Right lobe of liver (tissue), 6 donors: ENCODE data around the gene TACSTD2. TPM values are rescaled to one million over a fixed set of nuclear protein-coding genes. Genes with fewer than 3 reads are reported as not detected.
A peak's percentile ranks its signal among the peaks of the same experiment; 100 is the strongest.

Experiments
- ATAC-seq, 4 donors: fragments of 200-7000 bp; cut with Tn5 transposase; one replicate each; pipeline ENCODE4 v1.9.1; 2020; ENCODE audit warnings: mild to moderate bottlenecking in 4 of 4, moderate library complexity in 4 of 4
- DNase-seq, 3 donors: peaks; one replicate each; pipeline ENCODE4 v3.0.0-alpha.2; 2020
- H3K27ac ChIP-seq, 3 donors: fragments of 200-600 bp; one replicate each; pipeline ENCODE4 v1.8.0; 2022
- H3K27me3 ChIP-seq, 2 donors: fragments of 200-600 bp; one replicate each; pipeline ENCODE4 v1.8.0; 2022
- H3K36me3 ChIP-seq, 4 donors: fragments of 200-600 bp; sonication (generic) in 1 of 4; one replicate each; pipeline versions ENCODE4 v1.5.1 to v1.8.0; 2017 to 2022; ENCODE audit warnings: control low read depth in 1 of 4
- H3K4me1 ChIP-seq, 4 donors: fragments of 200-600 bp; sonication (generic) in 1 of 4; one replicate each; pipeline versions ENCODE4 v1.5.1 to v1.8.0; 2017 to 2022; ENCODE audit warnings: control low read depth in 1 of 4
- H3K4me3 ChIP-seq, 3 donors: fragments of 200-600 bp; one replicate each; pipeline ENCODE4 v1.8.0; 2022
- H3K9me3 ChIP-seq, 4 donors: fragments of 200-600 bp; sonication (generic) in 1 of 4; one replicate each; pipeline versions ENCODE4 v1.5.1 to v1.8.0; 2017 to 2022; ENCODE audit warnings: control low read depth in 1 of 4
- CTCF ChIP-seq, 4 donors: fragments of 200-600 bp in 3 of 4; fragments of 450-650 bp in 1 of 4; IDR thresholded peaks; one replicate each; pipeline versions ENCODE4 v1.5.1 to v1.8.0; 2016 to 2022; ENCODE audit warnings: antibody characterized with exemption in 4 of 4, mild to moderate bottlenecking in 2 of 4
- POLR2A ChIP-seq: fragments of 450-650 bp; IDR thresholded peaks from one replicate; pipeline ENCODE4 v1.6.1; 2017; ENCODE audit warnings: antibody characterized with exemption, mild to moderate bottlenecking
- WGBS: methylation state at CpG from one replicate; pipeline ENCODE4 v1.1.6; 2018; ENCODE audit warnings: low coverage, low lambda C conversion rate; ENCODE audit not compliant: insufficient coverage; ENCODE audit errors: missing lambda C conversion rate; 5-methylcytosine and 5-hydroxymethylcytosine counted together
- intact Hi-C, 2 donors: fragments of 100-400 bp; cut with DNase I; formaldehyde crosslinking; loops; one replicate each; pipeline versions ENCODE4 v1.11.2 to v1.14.1; 2022
- total RNA-seq, 6 experiments: library from RNA; depleted of rRNA in 2 of 6; stranded (reverse); fragments of >200 nt in 2 of 6; fragmentation: NEBNext Ultra II Directional in 3 of 6; extraction: Animal tissue kit (Norgen Biotek cat#: 25700) in 3 of 6; gene quantifications; one replicate each; pipeline versions ENCODE4 v1.1.0 to v1.2.4, GENCODE V29; 2016 to 2023
- donor health status: DM: no; HTN: yes; CAD: no.
- donor health status: DM: no; HTN: no; CAD: no.
- donor health status: DM: no; HTN: no; CAD: no.
- donor health status: DM: no; HTN: yes; CAD: no.
- donor health status: DM: no; HTN: yes; CAD: no.

The TACSTD2 gene
- total RNA-seq, 6 experiments from 2014 or later, result 1.0 to 4.7 (median 1.3) TPM

GRCh38 chr1:58620926-58621325, 43.9 kb upstream of the TACSTD2 start:
- Histone ChIP-seq H3K4me1 (no peaks in the 10 kb centered on the region), H3K27me3 (no peaks in the 10 kb centered on the region), H3K9me3 (no peaks in the 10 kb centered on the region), H3K36me3 (no peaks in the 10 kb centered on the region), H3K27ac (no peak overlapping the region), H3K4me3 (no peak overlapping the region)
- TF ChIP-seq POLR2A (no peak), CTCF (IDR thresholded peaks at IDR 0.05) (no peak)
- intact Hi-C loops, result no loop called here
- WGBS, result 80% methylated on average over 2 of the region's 5 CpGs
- no peak for ATAC-seq
- DNase-seq, result no peak

GRCh38 chr1:58620259-58620658, 43.2 kb upstream of the TACSTD2 start:
- Histone ChIP-seq H3K27me3 (no peaks in the 10 kb centered on the region), H3K4me3 (no peak overlapping the region), H3K4me1 (no peaks in the 10 kb centered on the region), H3K27ac (no peak overlapping the region), H3K9me3 (no peaks in the 10 kb centered on the region), H3K36me3 (no peaks in the 10 kb centered on the region)
- intact Hi-C loops, result no loop called here
- WGBS, result 58% methylated on average over 6 of the region's 7 CpGs
- TF ChIP-seq POLR2A (no peak), CTCF (IDR thresholded peaks at IDR 0.05) (no peak)
- DNase-seq (no peak), ATAC-seq (no peak)

- no peak overlapping the region for H3K4me3 ChIP-seq
- DNase-seq (no peak), ATAC-seq (no peak)
- H3K4me1 ChIP-seq, result no peaks in the 10 kb centered on the region
- H3K9me3 ChIP-seq, result no peaks in the 10 kb centered on the region
- intact Hi-C loops, result no loop called here
- WGBS, result 65% methylated on average over 5 of the region's 5 CpGs
- no peak overlapping the region for H3K27ac ChIP-seq
- no peaks in the 10 kb centered on the region for H3K36me3 ChIP-seq
- H3K27me3 ChIP-seq, result no peaks in the 10 kb centered on the region
- no peak for TF ChIP-seq POLR2A
- no peak for TF ChIP-seq CTCF (IDR thresholded peaks at IDR 0.05)
Measured at GRCh38 chr1:58619286-58620054, 42.4 kb upstream of the TACSTD2 start.

GRCh38 chr1:58618303-58618702, 41.3 kb upstream of the TACSTD2 start:
- Histone ChIP-seq H3K27me3 (no peaks in the 10 kb centered on the region), H3K27ac (no peak overlapping the region), H3K4me3 (no peak overlapping the region), H3K36me3 (no peaks in the 10 kb centered on the region), H3K4me1 (no peaks in the 10 kb centered on the region), H3K9me3 (no peaks in the 10 kb centered on the region)
- intact Hi-C loops, result no loop called here
- 34% methylated on average over 2 of the region's 2 CpGs for WGBS
- TF ChIP-seq CTCF (IDR thresholded peaks at IDR 0.05), result no peak
- no peak for DNase-seq
- peak; percentile 45 to 88 (median 56) for ATAC-seq
